PC-9 (cell line): ENCODE measurements around the gene NRAS. TPM values are rescaled to one million over a fixed set of nuclear protein-coding genes. Genes with fewer than 3 reads are reported as not detected.

Experiments used
- BruUV-seq: library from RNA; stranded (reverse); fragments of 400-500 nt; replicated peaks from 2 replicates; lab custom pipeline; 2021; lab: Mats Ljungman, UMichigan
- CTCF ChIA-PET: fragments of 300-600 bp; sonication (Branson Sonifier 250); formaldehyde crosslinking; loops from one replicate; lab custom pipeline; 2022; ENCODE audit warnings: antibody characterized with exemption; lab: Charles Lee
- POLR2A ChIA-PET: fragments of 300-600 bp; sonication (Branson Sonifier 250); formaldehyde crosslinking; loops from one replicate; lab custom pipeline; 2022; ENCODE audit warnings: antibody characterized with exemption; ENCODE audit not compliant: unreplicated experiment; lab: Charles Lee
- DNase-seq, 2 experiments: peaks; one replicate each; pipeline versions ENCODE4 v3.0.0 to v3.0.0-alpha.2; 2015 to 2022; ENCODE audit warnings: mixed read lengths in 1 of 2
- H2AFZ ChIP-seq: fragments of 200-600 bp; sonication (generic); 2 replicates; pipeline ENCODE4 v1.8.1; 2017; ENCODE audit warnings: antibody characterized with exemption
- H3F3A ChIP-seq: fragments of 200-600 bp; sonication (generic); 2 replicates; pipeline ENCODE4 v1.8.1; 2017; ENCODE audit warnings: antibody characterized with exemption, mild to moderate bottlenecking, low read depth; ENCODE audit not compliant: insufficient read depth
- H3K27ac ChIP-seq: fragments of 200-600 bp; sonication (generic); 2 replicates; pipeline ENCODE4 v1.6.1; 2016; ENCODE audit warnings: mixed run types
- H3K27me3 ChIP-seq: fragments of 200-600 bp; sonication (generic); 2 replicates; pipeline ENCODE4 v1.6.1; 2016; ENCODE audit warnings: low read depth, mixed run types; ENCODE audit not compliant: insufficient read depth
- H3K36me3 ChIP-seq: fragments of 200-600 bp; sonication (generic); 2 replicates; pipeline ENCODE4 v1.6.1; 2016; ENCODE audit warnings: low read depth, mixed run types
- H3K4me1 ChIP-seq: fragments of 200-600 bp; sonication (generic); replicated peaks from 2 replicates; pipeline ENCODE4 v1.6.1; 2016; ENCODE audit warnings: mixed run types; ENCODE audit not compliant: insufficient read depth
- H3K4me2 ChIP-seq: fragments of 200-600 bp; sonication (generic); 2 replicates; pipeline ENCODE4 v1.6.1; 2017; ENCODE audit warnings: mixed run types
- H3K4me3 ChIP-seq: fragments of 200-600 bp; sonication (generic); 2 replicates; pipeline ENCODE4 v1.6.1; 2016; ENCODE audit warnings: mixed run types
- H3K79me2 ChIP-seq: fragments of 200-600 bp; sonication (generic); 2 replicates; pipeline ENCODE4 v1.6.1; 2017; ENCODE audit warnings: low read depth, mixed run types
- H3K9me2 ChIP-seq: fragments of 200-600 bp; sonication (generic); 2 replicates; pipeline ENCODE4 v1.8.1; 2017; ENCODE audit warnings: mild to moderate bottlenecking; ENCODE audit not compliant: insufficient read depth
- H3K9me3 ChIP-seq: fragments of 200-600 bp; sonication (generic); 2 replicates; pipeline ENCODE4 v1.8.1; 2016; ENCODE audit warnings: low read depth; ENCODE audit not compliant: insufficient read depth
- H4K20me1 ChIP-seq: fragments of 200-600 bp; sonication (generic); 2 replicates; pipeline ENCODE4 v1.8.1; 2017; ENCODE audit not compliant: insufficient read depth
- CTCF ChIP-seq: fragments of 200-600 bp; sonication (generic); conservative IDR thresholded peaks from 2 replicates; pipeline ENCODE4 v1.6.1; 2017; ENCODE audit warnings: mixed run types, antibody characterized with exemption, mild to moderate bottlenecking, moderate library complexity
- EZH2 ChIP-seq: fragments of 200-600 bp; sonication (generic); IDR thresholded peaks from 2 replicates; pipeline ENCODE4 v1.8.0; 2017; ENCODE audit warnings: antibody characterized with exemption, low read depth
- intact Hi-C: fragments of 100-400 bp; cut with micrococcal nuclease; formaldehyde crosslinking; loops from one replicate; pipeline ENCODE4 v1.10.0; 2022; ENCODE audit not compliant: unreplicated experiment
- total RNA-seq: library from RNA; stranded (reverse); gene quantifications from 2 replicates; pipeline ENCODE4 v1.2.3, GENCODE V29; 2021

Gene NRAS
- total RNA-seq, 1 experiment from 2014 or later: 37.8 TPM

GRCh38 chr1:114723915-114724314 is 7.3 kb upstream of the NRAS start:
- no peaks in the 10 kb centered on the region for H3K9me2 ChIP-seq
- CTCF ChIA-PET: no interaction called here
- no peak overlapping the region for H3K4me3 ChIP-seq
- H3K27ac ChIP-seq: no peak overlapping the region
- H3K4me1 ChIP-seq: peaks cover 18% of the 10 kb centered on the region
- H3K27me3 ChIP-seq: no peaks in the 10 kb centered on the region
- H3K79me2 ChIP-seq: 0 out of 2 replicates have a peak, but pooled peaks cover 12% of the 10 kb centered on the region
- H4K20me1 ChIP-seq: peaks cover 33% of the 10 kb centered on the region
- intact Hi-C loops: no loop called here
- peaks cover 90% of the 10 kb centered on the region for H3K36me3 ChIP-seq
- BruUV-seq: no TSS peak
- H3K4me2 ChIP-seq: no peak overlapping the region
- H3F3A ChIP-seq: peaks cover 48% of the 10 kb centered on the region
- H3K9me3 ChIP-seq: no peaks in the 10 kb centered on the region
- no peak for TF ChIP-seq EZH2
- TF ChIP-seq CTCF: no peak
- H2AFZ ChIP-seq: no peak overlapping the region
- DNase-seq: no peak
- POLR2A ChIA-PET: no interaction called here

DNA sequence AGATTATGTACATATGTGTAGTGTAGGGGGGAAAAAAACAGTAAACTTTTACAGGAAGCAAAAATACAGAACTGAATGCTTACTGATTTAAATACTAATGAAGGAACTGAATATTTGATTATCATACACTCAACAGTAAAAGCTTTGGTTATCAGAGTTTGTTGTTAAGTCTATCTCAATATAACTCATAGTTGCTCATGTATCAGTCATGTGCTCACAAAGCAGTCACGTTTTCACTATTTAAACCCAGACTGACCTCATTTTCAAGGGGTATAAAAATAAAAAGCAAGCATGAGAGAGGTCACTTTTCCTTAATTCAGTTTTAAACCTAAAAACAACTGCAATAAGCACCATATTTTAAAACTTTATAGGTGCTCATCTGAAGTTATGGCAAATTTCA is 6.9 kb upstream of the NRAS start:
- Histone ChIP-seq H3F3A (peaks cover 53% of the 10 kb centered on the region), H3K4me2 (no peak overlapping the region), H2AFZ (no peak overlapping the region), H3K79me2 (0 out of 2 replicates have a peak, but pooled peaks cover 12% of the 10 kb centered on the region), H3K9me3 (no peaks in the 10 kb centered on the region), H3K9me2 (no peaks in the 10 kb centered on the region), H3K4me3 (no peak overlapping the region), H3K4me1 (peaks cover 23% of the 10 kb centered on the region), H3K36me3 (peaks cover 93% of the 10 kb centered on the region), H3K27me3 (no peaks in the 10 kb centered on the region), H4K20me1 (peaks cover 33% of the 10 kb centered on the region), H3K27ac (no peak overlapping the region)
- BruUV-seq: no TSS peak
- DNase-seq: no peak
- CTCF ChIA-PET: no interaction called here
- no peak for TF ChIP-seq CTCF
- TF ChIP-seq EZH2: no peak
- POLR2A ChIA-PET: no interaction called here
- intact Hi-C loops: no loop called here

GRCh38 chr1:114720492-114720891 is 3.9 kb upstream of the NRAS start:
- Histone ChIP-seq H2AFZ (no peak overlapping the region), H3K36me3 (peaks cover 73% of the 10 kb centered on the region), H3K27me3 (no peaks in the 10 kb centered on the region), H3K9me3 (no peaks in the 10 kb centered on the region), H3K27ac (peak overlapping the region; percentile 42), H3K4me2 (no peak overlapping the region), H3K4me3 (no peak overlapping the region), H3K4me1 (peaks cover 41% of the 10 kb centered on the region), H3K79me2 (peaks cover 13% of the 10 kb centered on the region), H3F3A (peaks cover 62% of the 10 kb centered on the region), H4K20me1 (peaks cover 16% of the 10 kb centered on the region), H3K9me2 (no peaks in the 10 kb centered on the region)
- no peak for TF ChIP-seq EZH2
- no peak for TF ChIP-seq CTCF
- intact Hi-C loops: no loop called here
- no peak for DNase-seq
- BruUV-seq: no TSS peak
- POLR2A ChIA-PET: no interaction called here
- CTCF ChIA-PET: no interaction called here
